HEK293T (cell line): ENCODE data around the gene L2HGDH.
"Not testable (repeated sequence)": the region's sequence is repeated elsewhere in the genome, so short reads cannot be mapped to it uniquely, and the experiment has no call there.

Experiments
- CTCF ChIA-PET: fragments of 350-600 bp; formaldehyde crosslinking; extraction: SDS; loops from one replicate; lab custom pipeline; 2021; ENCODE audit warnings: antibody characterized with exemption, inconsistent platforms; lab: Yijun Ruan, JAX
- POLR2A ChIA-PET: fragments of 350-600 bp; formaldehyde crosslinking; extraction: SDS; loops from one replicate; lab custom pipeline; 2020; ENCODE audit warnings: antibody characterized with exemption, inconsistent platforms; lab: Yijun Ruan, JAX
- DNase-seq: peaks from one replicate; pipeline ENCODE4 v3.0.0; 2012; ENCODE audit warnings: mixed read lengths; ENCODE audit errors: extremely low spot score
- ARNT ChIP-seq: fragments of 450-650 bp; IDR thresholded peaks from 2 replicates; pipeline ENCODE4 v1.6.1; 2017; ENCODE audit warnings: mild to moderate bottlenecking
- BHLHE40 ChIP-seq: fragments of 450-650 bp; IDR thresholded peaks from 2 replicates; pipeline ENCODE4 v1.6.1; 2016; ENCODE audit warnings: mild to moderate bottlenecking, moderate library complexity, borderline replicate concordance
- CTBP1 ChIP-seq: fragments of 450-650 bp; IDR thresholded peaks from 2 replicates; pipeline ENCODE4 v1.6.1; 2016; ENCODE audit warnings: borderline replicate concordance
- ELF4 ChIP-seq: fragments of 450-650 bp; IDR thresholded peaks from 2 replicates; pipeline ENCODE4 v1.6.1; 2017; ENCODE audit warnings: antibody characterized with exemption
- FOXA1 ChIP-seq: fragments of 450-650 bp; IDR thresholded peaks from 2 replicates; pipeline ENCODE4 v1.6.1; 2016; ENCODE audit warnings: mild to moderate bottlenecking
- FOXK2 ChIP-seq: fragments of 450-650 bp; IDR thresholded peaks from 2 replicates; pipeline ENCODE4 v1.6.1; 2016; ENCODE audit warnings: mild to moderate bottlenecking
- FOXM1 ChIP-seq: fragments of 450-650 bp; IDR thresholded peaks from 2 replicates; pipeline ENCODE4 v1.6.1; 2017; ENCODE audit warnings: mild to moderate bottlenecking, borderline replicate concordance
- HDGF ChIP-seq: fragments of 450-650 bp; IDR thresholded peaks from 2 replicates; pipeline ENCODE4 v1.6.1; 2017; ENCODE audit warnings: antibody characterized with exemption, borderline replicate concordance
- L3MBTL2 ChIP-seq: fragments of 450-650 bp; conservative IDR thresholded peaks from 2 replicates; pipeline ENCODE4 v1.6.1; 2016; ENCODE audit warnings: mild to moderate bottlenecking
- LEF1 ChIP-seq: fragments of 450-650 bp; IDR thresholded peaks from 2 replicates; pipeline ENCODE4 v1.6.1; 2017; ENCODE audit warnings: mild to moderate bottlenecking, borderline replicate concordance
- NFRKB ChIP-seq: fragments of 450-650 bp; IDR thresholded peaks from 2 replicates; pipeline ENCODE4 v1.6.1; 2016; ENCODE audit warnings: mild to moderate bottlenecking, moderate library complexity
- PKNOX1 ChIP-seq: fragments of 450-650 bp; IDR thresholded peaks from 2 replicates; pipeline ENCODE4 v1.6.1; 2016
- SP1 ChIP-seq: fragments of 450-650 bp; IDR thresholded peaks from 2 replicates; pipeline ENCODE4 v1.6.1; 2017
- SUZ12 ChIP-seq: fragments of 450-650 bp; IDR thresholded peaks from 2 replicates; pipeline ENCODE4 v1.6.1; 2016; ENCODE audit warnings: mild to moderate bottlenecking
- ZNF384 ChIP-seq: fragments of 450-650 bp; IDR thresholded peaks from 2 replicates; pipeline ENCODE4 v1.6.1; 2016

The L2HGDH gene

GRCh38 chr14:50311972-50312733 is at the start of gene L2HGDH, which contains the start of gene DMAC2L:
TSS of gene L2HGDH (minus strand) at chr14:50312229. CDS start at chr14:50312150, 79 bp downstream.
TSS of gene DMAC2L (plus strand) at chr14:50312324. CDS start at chr14:50321488, 9,164 bp downstream.
- CTCF ChIA-PET = interaction anchor here (0.8 to 1.7 kb wide), 4 partner anchors 9 to 446 kb away, joined by 3 to 8 read pairs (median 4); no protein-coding TSS in a partner anchor
- TF ChIP-seq NFRKB (no peak), L3MBTL2 (peak; percentile 100), BHLHE40 (no peak), HDGF (no peak)
- POLR2A ChIA-PET = interaction anchor here (0.5 to 3.4 kb wide), 21 partner anchors 8 to 518 kb away, joined by 3 to 35 read pairs (median 3); partner anchors contain the start of genes CDKL1 and MAP4K5

GRCh38 chr14:50360851-50361250 is 48.8 kb upstream of the L2HGDH start:
- TF ChIP-seq ZNF384 (no peak), FOXA1 (no peak), NFRKB (no peak), CTBP1 (no peak), PKNOX1 (no peak), ELF4 (no peak), ARNT (no peak), BHLHE40 (no peak), SP1 (no peak), L3MBTL2 (no peak), FOXK2 (no peak)
- CTCF ChIA-PET = no interaction called here
- DNase-seq = no peak
- POLR2A ChIA-PET = no interaction called here

More at GRCh38 chr14:50311972-50312733, at the start of gene L2HGDH, which contains the start of gene DMAC2L:
- DNase-seq = peak; percentile 94

- no peak for DNase-seq
- POLR2A ChIA-PET = no interaction called here
- no peak for TF ChIP-seq ARNT
- no peak for TF ChIP-seq ZNF384
- no peak for TF ChIP-seq CTBP1
- TF ChIP-seq ELF4 = no peak
- TF ChIP-seq PKNOX1 = no peak
- no peak for TF ChIP-seq NFRKB
- no peak for TF ChIP-seq SUZ12
- TF ChIP-seq L3MBTL2 = no peak
- TF ChIP-seq SP1 = no peak
- TF ChIP-seq LEF1 = no peak
- CTCF ChIA-PET = no interaction called here
Observed at GRCh38 chr14:50360093-50360492, 48.1 kb upstream of the L2HGDH start.

- ChIA-PET CTCF (no interaction called here), POLR2A (no interaction called here)
- TF ChIP-seq HDGF (no peak), BHLHE40 (no peak), ARNT (no peak), NFRKB (no peak), ZNF384 (no peak)
- no peak for DNase-seq
Observed at GRCh38 chr14:50359631-50360030, 47.6 kb upstream of the L2HGDH start.

DNA sequence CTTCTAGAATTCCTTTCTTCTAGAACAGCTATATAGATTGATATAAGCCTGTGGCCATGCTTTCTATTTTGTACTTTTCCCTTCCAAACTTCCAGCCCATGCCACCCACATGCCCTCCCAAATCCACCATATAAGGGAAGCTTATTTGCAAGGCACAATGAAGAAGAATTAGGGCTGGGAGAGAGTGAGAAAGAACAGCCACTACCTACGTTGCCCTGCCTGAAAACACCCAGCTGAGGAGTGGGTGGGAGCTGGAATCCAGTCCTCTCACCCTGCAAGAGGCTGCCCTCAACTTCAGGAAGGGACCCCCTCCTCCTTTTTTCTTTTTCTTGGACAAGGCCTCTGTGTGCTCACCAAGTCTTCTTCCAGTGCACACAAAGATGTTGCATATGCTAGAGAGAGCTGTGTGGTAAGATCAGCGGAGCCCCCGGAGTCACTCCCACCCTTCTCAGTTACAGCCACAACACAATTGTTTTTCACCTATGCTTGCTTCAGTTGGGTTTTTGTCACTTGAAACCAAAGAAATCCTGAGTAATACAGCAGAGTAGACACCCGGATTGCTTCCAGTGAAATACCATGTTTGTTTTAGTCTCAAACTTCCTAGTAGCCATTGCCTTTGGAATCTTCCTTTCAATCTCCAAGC is 45.8 kb upstream of the L2HGDH start:
- CTCF ChIA-PET = no interaction called here
- TF ChIP-seq ELF4 (no peak), PKNOX1 (no peak), HDGF (no peak), NFRKB (no peak), ARNT (no peak), L3MBTL2 (no peak), FOXM1 (no peak), BHLHE40 (no peak)
- POLR2A ChIA-PET = no interaction called here
- DNase-seq = no peak

GRCh38 chr14:50357124-50357523 is 45.1 kb upstream of the L2HGDH start:
- DNase-seq = no peak
- no peak for TF ChIP-seq ZNF384
- TF ChIP-seq CTBP1 = no peak
- no peak for TF ChIP-seq L3MBTL2
- no peak for TF ChIP-seq NFRKB
- no peak for TF ChIP-seq ARNT
- no peak for TF ChIP-seq LEF1
- TF ChIP-seq SP1 = no peak
- no peak for TF ChIP-seq ELF4
- ChIA-PET CTCF (no interaction called here), POLR2A (no interaction called here)

GRCh38 chr14:50356283-50356682 is 44.3 kb upstream of the L2HGDH start:
- POLR2A ChIA-PET, CTCF ChIA-PET, DNase-seq: not testable (repeated sequence)
